OCI-LY1 (cell line): ENCODE results near the gene RASA3.

Experiments
- H2AFZ ChIP-seq: fragments of 200-600 bp; sonication (generic), shearing (Covaris generic); 2 replicates; pipeline ENCODE4 v1.6.0; 2014; ENCODE audit warnings: antibody characterized with exemption, mild to moderate bottlenecking, low read length
- H3F3A ChIP-seq: fragments of 200-600 bp; sonication (generic), shearing (Covaris generic); 2 replicates; pipeline ENCODE4 v1.6.0; 2014; ENCODE audit warnings: mild to moderate bottlenecking, antibody characterized with exemption, low read length, moderate library complexity; ENCODE audit not compliant: insufficient read depth
- H3K27ac ChIP-seq: fragments of 200-600 bp; sonication (generic); 2 replicates; pipeline ENCODE4 v1.5.1; 2014; ENCODE audit warnings: low read length, mixed run types, mild to moderate bottlenecking, low read depth; ENCODE audit not compliant: poor library complexity, severe bottlenecking
- H3K27me3 ChIP-seq: fragments of 200-600 bp; sonication (generic); 2 replicates; pipeline ENCODE4 v1.6.0; 2014; ENCODE audit warnings: antibody characterized with exemption, mild to moderate bottlenecking, low read length, moderate library complexity; ENCODE audit not compliant: insufficient read depth
- H3K36me3 ChIP-seq: fragments of 200-600 bp; sonication (generic); 2 replicates; pipeline ENCODE4 v1.6.1; 2014; ENCODE audit warnings: mild to moderate bottlenecking, antibody characterized with exemption, low read length, moderate library complexity, mixed read lengths; ENCODE audit not compliant: insufficient read depth
- H3K4me1 ChIP-seq: fragments of 200-600 bp; sonication (generic); 2 replicates; pipeline ENCODE4 v1.5.1; 2014; ENCODE audit warnings: mild to moderate bottlenecking, low read length, moderate library complexity; ENCODE audit not compliant: insufficient read depth, severe bottlenecking
- H3K4me2 ChIP-seq: fragments of 200-600 bp; sonication (generic), shearing (Covaris generic); 2 replicates; pipeline ENCODE4 v1.6.1; 2014; ENCODE audit warnings: low read length
- H3K4me3 ChIP-seq: fragments of 200-600 bp; sonication (generic); 2 replicates; pipeline ENCODE4 v1.5.1; 2014; ENCODE audit warnings: low read length, low read depth, mild to moderate bottlenecking, mixed read lengths; ENCODE audit not compliant: poor library complexity, severe bottlenecking
- H3K79me2 ChIP-seq: fragments of 200-600 bp; shearing (Covaris generic); 2 replicates; pipeline ENCODE4 v1.6.1; 2016; ENCODE audit warnings: mixed run types, low read length, mixed read lengths; ENCODE audit not compliant: insufficient read depth
- H3K9ac ChIP-seq: fragments of 200-600 bp; sonication (generic), shearing (Covaris generic); 2 replicates; pipeline ENCODE4 v1.6.1; 2014; ENCODE audit warnings: mild to moderate bottlenecking, low read length, mixed read lengths
- H3K9me2 ChIP-seq: fragments of 200-600 bp; sonication (generic), shearing (Covaris generic); 2 replicates; pipeline ENCODE4 v1.6.1; 2014; ENCODE audit warnings: low read depth, mild to moderate bottlenecking, low read length, mixed read lengths
- H3K9me3 ChIP-seq: fragments of 200-600 bp; shearing (Covaris generic); 2 replicates; pipeline ENCODE4 v1.6.1; 2014; ENCODE audit warnings: low read length, mixed read lengths
- H4K20me1 ChIP-seq: fragments of 200-600 bp; sonication (generic), shearing (Covaris generic); 2 replicates; pipeline ENCODE4 v1.6.0; 2016; ENCODE audit warnings: mild to moderate bottlenecking, low read length; ENCODE audit not compliant: insufficient read depth
- EZH2 ChIP-seq: fragments of 200-600 bp; sonication (generic), shearing (Covaris generic); IDR thresholded peaks from 2 replicates; pipeline ENCODE4 v1.8.0; 2017; ENCODE audit warnings: borderline replicate concordance, mixed run types, mild to moderate bottlenecking, antibody characterized with exemption, low read length, moderate library complexity, mixed read lengths
- TF ChIP-seq, protein P1 (sequence below): fragments of 200-600 bp; sonication (generic), shearing (Covaris generic); IDR thresholded peaks from 2 replicates; pipeline ENCODE4 v1.5.1; 2017; ENCODE audit warnings: mild to moderate bottlenecking, antibody characterized with exemption, low read length, moderate library complexity, mixed read lengths

RASA3 gene

DNA sequence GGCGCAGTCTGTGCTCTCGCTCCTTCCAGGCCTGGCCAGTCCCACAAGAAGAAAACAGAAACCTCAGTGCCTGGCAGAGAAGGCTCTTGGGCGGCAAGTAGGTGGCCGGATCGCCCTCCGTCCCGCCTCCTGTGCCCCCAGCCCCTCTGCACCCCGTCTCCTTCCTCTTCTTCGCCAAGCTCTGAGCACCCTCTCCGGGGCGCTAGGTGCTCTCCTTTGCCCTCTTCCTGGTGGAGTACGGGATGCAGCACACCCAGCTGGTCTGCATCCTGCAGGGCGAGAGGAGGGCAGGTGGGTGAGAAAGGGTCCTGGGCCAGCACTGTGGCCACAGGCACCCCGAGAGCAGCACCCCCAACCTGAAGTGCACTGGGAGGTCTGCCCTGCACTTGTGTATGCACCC is 175.9 kb downstream of the RASA3 start:
- no peak overlapping the region for H3K4me3 ChIP-seq
- no peaks in the 10 kb centered on the region; the same call in 1 of the 2 replicates for H3K27me3 ChIP-seq
- no peak overlapping the region for H3K9ac ChIP-seq
- no peak for TF ChIP-seq EZH2
- TF ChIP-seq, protein P1, sequence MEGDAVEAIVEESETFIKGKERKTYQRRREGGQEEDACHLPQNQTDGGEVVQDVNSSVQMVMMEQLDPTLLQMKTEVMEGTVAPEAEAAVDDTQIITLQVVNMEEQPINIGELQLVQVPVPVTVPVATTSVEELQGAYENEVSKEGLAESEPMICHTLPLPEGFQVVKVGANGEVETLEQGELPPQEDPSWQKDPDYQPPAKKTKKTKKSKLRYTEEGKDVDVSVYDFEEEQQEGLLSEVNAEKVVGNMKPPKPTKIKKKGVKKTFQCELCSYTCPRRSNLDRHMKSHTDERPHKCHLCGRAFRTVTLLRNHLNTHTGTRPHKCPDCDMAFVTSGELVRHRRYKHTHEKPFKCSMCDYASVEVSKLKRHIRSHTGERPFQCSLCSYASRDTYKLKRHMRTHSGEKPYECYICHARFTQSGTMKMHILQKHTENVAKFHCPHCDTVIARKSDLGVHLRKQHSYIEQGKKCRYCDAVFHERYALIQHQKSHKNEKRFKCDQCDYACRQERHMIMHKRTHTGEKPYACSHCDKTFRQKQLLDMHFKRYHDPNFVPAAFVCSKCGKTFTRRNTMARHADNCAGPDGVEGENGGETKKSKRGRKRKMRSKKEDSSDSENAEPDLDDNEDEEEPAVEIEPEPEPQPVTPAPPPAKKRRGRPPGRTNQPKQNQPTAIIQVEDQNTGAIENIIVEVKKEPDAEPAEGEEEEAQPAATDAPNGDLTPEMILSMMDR: no peak
- no peaks in the 10 kb centered on the region for H3K79me2 ChIP-seq
- no peaks in the 10 kb centered on the region; the same call in 1 of the 2 replicates for H3K36me3 ChIP-seq
- H3K4me1 ChIP-seq: no peaks in the 10 kb centered on the region
- no peaks in the 10 kb centered on the region for H3F3A ChIP-seq
- no peaks in the 10 kb centered on the region for H3K9me2 ChIP-seq
- H3K4me2 ChIP-seq: no peak overlapping the region
- peaks cover 23% of the 10 kb centered on the region for H3K9me3 ChIP-seq
- H4K20me1 ChIP-seq: no peaks in the 10 kb centered on the region
- H2AFZ ChIP-seq: no peak overlapping the region
- no peak overlapping the region for H3K27ac ChIP-seq

DNA sequence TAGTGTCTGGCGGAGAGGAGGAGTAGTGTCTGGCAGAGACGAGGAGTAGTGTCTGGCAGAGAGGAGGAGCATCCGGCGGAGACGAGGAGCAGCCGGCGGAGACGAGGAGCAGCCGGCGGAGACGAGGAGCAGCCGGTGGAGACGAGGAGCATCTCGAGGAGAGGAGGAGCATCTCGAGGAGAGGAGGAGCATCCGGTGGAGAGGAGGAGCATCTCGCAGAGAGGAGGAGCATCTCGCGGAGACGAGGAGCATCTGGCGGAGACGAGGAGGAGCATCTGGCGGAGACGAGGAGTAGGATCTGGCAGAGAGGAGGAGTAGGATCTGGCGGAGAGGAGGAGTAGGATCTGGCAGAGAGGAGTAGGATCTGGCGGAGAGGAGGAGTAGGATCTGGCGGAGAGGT is 176.7 kb downstream of the RASA3 start:
- H3F3A ChIP-seq: no peaks in the 10 kb centered on the region
- no peak overlapping the region for H2AFZ ChIP-seq
- H3K9me3 ChIP-seq: peaks cover 20% of the 10 kb centered on the region
- no peaks in the 10 kb centered on the region for H3K79me2 ChIP-seq
- H3K27me3 ChIP-seq: no peaks in the 10 kb centered on the region; the same call in 1 of the 2 replicates
- no peak overlapping the region for H3K4me3 ChIP-seq
- H3K27ac ChIP-seq: no peak overlapping the region
- no peaks in the 10 kb centered on the region for H3K36me3 ChIP-seq
- TF ChIP-seq, protein P1: no peak
- no peak for TF ChIP-seq EZH2
- no peak overlapping the region for H3K4me2 ChIP-seq
- no peak overlapping the region for H3K9ac ChIP-seq
- H3K9me2 ChIP-seq: no peaks in the 10 kb centered on the region
- H3K4me1 ChIP-seq: no peaks in the 10 kb centered on the region
- no peaks in the 10 kb centered on the region for H4K20me1 ChIP-seq

DNA sequence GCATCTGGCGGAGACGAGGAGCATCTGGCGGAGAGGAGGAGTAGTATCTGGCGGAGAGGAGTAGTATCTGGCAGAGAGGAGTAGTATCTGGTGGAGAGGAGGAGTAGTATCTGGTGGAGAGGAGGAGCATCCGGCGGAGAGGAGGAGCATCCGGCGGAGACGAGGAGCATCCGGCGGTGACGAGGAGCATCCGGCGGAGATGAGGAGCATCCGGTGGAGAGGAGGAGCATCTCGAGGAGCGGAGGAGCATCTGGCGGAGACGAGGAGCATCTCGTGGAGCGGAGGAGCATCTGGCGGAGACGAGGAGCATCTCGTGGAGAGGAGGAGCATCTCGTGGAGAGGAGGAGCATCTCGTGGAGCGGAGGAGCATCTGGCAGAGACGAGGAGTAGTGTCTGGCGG is 177.2 kb downstream of the RASA3 start:
- Histone ChIP-seq H3F3A (no peaks in the 10 kb centered on the region), H3K9me2 (no peaks in the 10 kb centered on the region), H3K9me3 (peaks cover 15% of the 10 kb centered on the region), H3K4me3 (no peak overlapping the region), H2AFZ (no peak overlapping the region), H3K4me1 (no peaks in the 10 kb centered on the region), H4K20me1 (no peaks in the 10 kb centered on the region), H3K27ac (no peak overlapping the region), H3K36me3 (no peaks in the 10 kb centered on the region), H3K9ac (no peak overlapping the region), H3K27me3 (no peaks in the 10 kb centered on the region; the same call in 1 of the 2 replicates), H3K79me2 (no peaks in the 10 kb centered on the region), H3K4me2 (no peak overlapping the region)
- no peak for TF ChIP-seq EZH2
- TF ChIP-seq, protein P1: no peak
